ENCODE data around the gene RPN2.

DNA sequence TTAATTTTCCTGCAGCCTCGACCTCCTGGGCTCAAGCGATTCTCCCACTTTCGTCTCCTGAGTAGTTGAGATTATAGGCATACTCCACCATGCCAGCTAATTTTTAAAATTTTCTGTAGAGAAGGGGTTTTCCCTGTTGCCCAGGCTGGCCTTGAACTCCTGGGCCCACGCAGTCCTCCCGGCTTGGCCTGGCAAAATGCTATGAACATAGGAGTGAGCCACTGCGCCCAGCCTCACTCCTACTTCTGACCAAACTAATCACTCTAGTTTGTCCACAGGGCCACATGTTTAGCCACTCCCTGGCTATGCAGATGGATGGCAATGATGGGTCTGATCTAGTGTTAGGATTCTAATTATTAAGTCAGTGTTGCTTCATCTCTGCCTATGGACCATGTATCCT lies 31.9 kb upstream of the RPN2 start:
- TF ChIP-seq OSR1 (CRISPR knock-in tag; IDR thresholded peaks at IDR 0.05) (no peak), ESRRG (CRISPR knock-in tag; IDR thresholded peaks at IDR 0.05) (no peak), CSDC2 (CRISPR knock-in tag; IDR thresholded peaks at IDR 0.05) (no peak), ZNF565 (CRISPR knock-in tag; conservative IDR thresholded peaks at IDR 0.05; ENCODE audit: low read depth) (no peak), ARNTL (CRISPR knock-in tag; IDR thresholded peaks at IDR 0.05; ENCODE audit: borderline replicate concordance, low read depth) (no peak)
- TF ChIP-seq, protein P1, sequence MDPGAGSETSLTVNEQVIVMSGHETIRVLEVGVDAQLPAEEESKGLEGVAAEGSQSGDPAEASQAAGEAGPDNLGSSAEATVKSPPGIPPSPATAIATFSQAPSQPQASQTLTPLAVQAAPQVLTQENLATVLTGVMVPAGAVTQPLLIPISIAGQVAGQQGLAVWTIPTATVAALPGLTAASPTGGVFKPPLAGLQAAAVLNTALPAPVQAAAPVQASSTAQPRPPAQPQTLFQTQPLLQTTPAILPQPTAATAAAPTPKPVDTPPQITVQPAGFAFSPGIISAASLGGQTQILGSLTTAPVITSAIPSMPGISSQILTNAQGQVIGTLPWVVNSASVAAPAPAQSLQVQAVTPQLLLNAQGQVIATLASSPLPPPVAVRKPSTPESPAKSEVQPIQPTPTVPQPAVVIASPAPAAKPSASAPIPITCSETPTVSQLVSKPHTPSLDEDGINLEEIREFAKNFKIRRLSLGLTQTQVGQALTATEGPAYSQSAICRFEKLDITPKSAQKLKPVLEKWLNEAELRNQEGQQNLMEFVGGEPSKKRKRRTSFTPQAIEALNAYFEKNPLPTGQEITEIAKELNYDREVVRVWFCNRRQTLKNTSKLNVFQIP (CRISPR knock-in tag; IDR thresholded peaks at IDR 0.05; ENCODE audit: borderline replicate concordance, low read depth), result no peak
- TF ChIP-seq, protein P2, sequence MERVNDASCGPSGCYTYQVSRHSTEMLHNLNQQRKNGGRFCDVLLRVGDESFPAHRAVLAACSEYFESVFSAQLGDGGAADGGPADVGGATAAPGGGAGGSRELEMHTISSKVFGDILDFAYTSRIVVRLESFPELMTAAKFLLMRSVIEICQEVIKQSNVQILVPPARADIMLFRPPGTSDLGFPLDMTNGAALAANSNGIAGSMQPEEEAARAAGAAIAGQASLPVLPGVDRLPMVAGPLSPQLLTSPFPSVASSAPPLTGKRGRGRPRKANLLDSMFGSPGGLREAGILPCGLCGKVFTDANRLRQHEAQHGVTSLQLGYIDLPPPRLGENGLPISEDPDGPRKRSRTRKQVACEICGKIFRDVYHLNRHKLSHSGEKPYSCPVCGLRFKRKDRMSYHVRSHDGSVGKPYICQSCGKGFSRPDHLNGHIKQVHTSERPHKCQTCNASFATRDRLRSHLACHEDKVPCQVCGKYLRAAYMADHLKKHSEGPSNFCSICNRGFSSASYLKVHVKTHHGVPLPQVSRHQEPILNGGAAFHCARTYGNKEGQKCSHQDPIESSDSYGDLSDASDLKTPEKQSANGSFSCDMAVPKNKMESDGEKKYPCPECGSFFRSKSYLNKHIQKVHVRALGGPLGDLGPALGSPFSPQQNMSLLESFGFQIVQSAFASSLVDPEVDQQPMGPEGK (CRISPR knock-in tag; IDR thresholded peaks at IDR 0.05; ENCODE audit: borderline replicate concordance), result no peak

Data from SK-N-SH treated with all-trans-retinoic acid at 6 μM for 48 hours (cell line).